Endothelial cell of umbilical vein (primary cell): ENCODE data around the gene ZNRF1. TPM values are rescaled to one million over a fixed set of nuclear protein-coding genes. Genes with fewer than 3 reads are reported as not detected.

Experiments used
- Bru-seq: library from RNA; stranded (reverse); fragments of 400-500 nt; gene quantifications from one replicate; lab custom pipeline; 2021; lab: Mats Ljungman, UMichigan
- BruChase-seq, 2 experiments: library from RNA; stranded (reverse); fragments of 400-500 nt; gene quantifications; one replicate each; lab custom pipeline; 2021; lab: Mats Ljungman, UMichigan
- BruUV-seq: library from RNA; stranded (reverse); fragments of 400-500 nt; replicated peaks from 2 replicates; lab custom pipeline; 2021; lab: Mats Ljungman, UMichigan
- CTCF ChIA-PET: fragments of 300-600, 350-600 bp; sonication (Branson Sonifier 250); formaldehyde crosslinking; loops from one replicate; lab custom pipeline; 2021; ENCODE audit warnings: antibody characterized with exemption, inconsistent platforms; lab: Charles Lee
- POLR2A ChIA-PET: fragments of 300-600, 350-600 bp; sonication (Branson Sonifier 250); formaldehyde crosslinking; loops from one replicate; lab custom pipeline; 2021; ENCODE audit warnings: antibody characterized with exemption, inconsistent platforms; lab: Charles Lee
- DNase-seq: peaks from one replicate; pipeline ENCODE4 v3.0.0-alpha.2; 2011; ENCODE audit warnings: low read depth, low spot score
- FAIRE-seq: peaks from 2 replicates; lab custom pipeline; 2011; peaks lifted over from hg19 to GRCh38; lab: Jason Lieb, UNC
- H2AFZ ChIP-seq: 2 replicates; pipeline ENCODE4 v1.6.0; 2012; ENCODE audit warnings: low read depth, low read length, control low read depth, inconsistent platforms
- H3K27ac ChIP-seq: 2 replicates; pipeline ENCODE4 v1.5.1; 2011; ENCODE audit warnings: low read depth, mild to moderate bottlenecking, control low read depth, low read length, moderate library complexity; ENCODE audit not compliant: insufficient read depth
- H3K27me3 ChIP-seq, 2 experiments: 2 replicates each; pipeline versions ENCODE4 v1.6.0 to v1.6.1; 2011; ENCODE audit warnings: low read length in 2 of 2, mixed read lengths in 1 of 2; ENCODE audit not compliant: control insufficient read depth in 2 of 2, insufficient read depth in 2 of 2
- H3K36me3 ChIP-seq, 2 experiments: 2 replicates in 1 of 2; 3 replicates in 1 of 2; pipeline ENCODE4 v1.5.1; 2011; ENCODE audit warnings: low read length in 2 of 2, mild to moderate bottlenecking in 1 of 2, moderate library complexity in 1 of 2; ENCODE audit not compliant: control insufficient read depth in 2 of 2, insufficient read depth in 2 of 2; ENCODE audit errors: extremely low read depth in 1 of 2
- H3K4me1 ChIP-seq: 3 replicates; pipeline ENCODE4 v1.5.1; 2011; ENCODE audit warnings: mild to moderate bottlenecking, low read length; ENCODE audit not compliant: control insufficient read depth, insufficient read depth; ENCODE audit errors: extremely low read depth
- H3K4me2 ChIP-seq: 2 replicates; pipeline ENCODE4 v1.6.1; 2011; ENCODE audit warnings: low read length, control low read depth, mixed read lengths; ENCODE audit not compliant: insufficient read depth
- H3K4me3 ChIP-seq, 3 experiments: fragments of 200-600 bp in 1 of 3; sonication (generic), shearing (Covaris generic) in 1 of 3; replicated peaks in 1 of 3; 2 replicates each; pipeline ENCODE4 v1.5.1; 2011 to 2016; ENCODE audit warnings: control low read depth in 3 of 3, low read length in 3 of 3, mild to moderate bottlenecking in 2 of 3, inconsistent platforms in 1 of 3, low read depth in 1 of 3, moderate library complexity in 1 of 3; ENCODE audit not compliant: insufficient read depth in 1 of 3
- H3K79me2 ChIP-seq: 2 replicates; pipeline ENCODE4 v1.6.0; 2012; ENCODE audit warnings: low read length, inconsistent platforms; ENCODE audit not compliant: control insufficient read depth, insufficient read depth
- H3K9ac ChIP-seq: replicated peaks from 2 replicates; pipeline ENCODE3; 2011; ENCODE audit warnings: low read length, control low read depth; ENCODE audit not compliant: insufficient read depth; ENCODE audit errors: extremely low read depth
- H3K9me1 ChIP-seq: replicated peaks from 3 replicates; pipeline ENCODE4 v1.6.0; 2011; ENCODE audit warnings: mild to moderate bottlenecking, low read length; ENCODE audit not compliant: control insufficient read depth, insufficient read depth; ENCODE audit errors: extremely low read depth
- H3K9me3 ChIP-seq: replicated peaks from 2 replicates; pipeline ENCODE4 v1.5.1; 2012; ENCODE audit warnings: low read length, inconsistent platforms; ENCODE audit not compliant: control insufficient read depth, insufficient read depth
- H4K20me1 ChIP-seq: replicated peaks from 2 replicates; pipeline ENCODE3; 2011; ENCODE audit warnings: mild to moderate bottlenecking, low read length; ENCODE audit not compliant: control insufficient read depth, insufficient read depth; ENCODE audit errors: extremely low read depth
- CTCF ChIP-seq, 2 donors: IDR thresholded peaks; 1 replicate in 1 of 2; 2 replicates in 1 of 2; pipeline ENCODE4 v1.5.1; 2011; ENCODE audit warnings: low read length in 2 of 2, mild to moderate bottlenecking in 2 of 2, moderate library complexity in 2 of 2, control low read depth in 1 of 2, inconsistent platforms in 1 of 2, low read depth in 1 of 2; ENCODE audit not compliant: insufficient read depth in 1 of 2; ENCODE audit errors: extremely low read depth in 1 of 2
- EZH2 ChIP-seq: IDR thresholded peaks from 2 replicates; pipeline ENCODE4 v1.6.1; 2012; ENCODE audit warnings: borderline replicate concordance, low read depth, mild to moderate bottlenecking, moderate library complexity, low read length, inconsistent platforms; ENCODE audit not compliant: severe bottlenecking
- FOS ChIP-seq: IDR thresholded peaks from 2 replicates; pipeline ENCODE4 v1.6.1; 2011; ENCODE audit warnings: mild to moderate bottlenecking, low read length, moderate library complexity, borderline replicate concordance; ENCODE audit not compliant: insufficient read depth
- MYC ChIP-seq: IDR thresholded peaks from one replicate; pipeline ENCODE4 v1.6.1; 2011; ENCODE audit warnings: mild to moderate bottlenecking, low read depth, low read length
- POLR2A ChIP-seq: IDR thresholded peaks from 2 replicates; pipeline ENCODE4 v1.6.1; 2012; ENCODE audit warnings: low read depth, mild to moderate bottlenecking, control low read depth, low read length
- POLR2AphosphoS5 ChIP-seq: IDR thresholded peaks from 2 replicates; pipeline ENCODE4 v1.6.1; 2012; ENCODE audit warnings: low read depth, mild to moderate bottlenecking, control low read depth, low read length, moderate library complexity; ENCODE audit not compliant: insufficient read depth
- dilution Hi-C: fragments of 300-500 bp; cut with MboI; formaldehyde crosslinking; loops from one replicate; pipeline ENCODE4 v1.15.0; 2019; ENCODE audit warnings: low sequenced_read_pairs; ENCODE audit not compliant: extremely low pct_ligation_motif_present
- intact Hi-C: fragments of 100-400 bp; cut with micrococcal nuclease; formaldehyde crosslinking; loops from one replicate; pipeline ENCODE4 v1.10.0; 2022
- long read RNA-seq: library from polyadenylated mRNA; stranded (forward); transcript quantifications from one replicate; pipeline ENCODE4 v2.0.0, GENCODE V29; 2021
- polyA minus RNA-seq, 3 experiments: library from RNA; depleted of rRNA, polyadenylated mRNA; stranded (reverse); fragments of >200 nt; gene quantifications; 1 replicate in 1 of 3; 2 replicates in 2 of 3; pipeline ENCODE4 v1.2.3, GENCODE V29; 2011
- polyA plus RNA-seq, 4 experiments: library from polyadenylated mRNA; depleted of rRNA in 3 of 4; stranded (reverse) in 3 of 4; unstranded in 1 of 4; fragments of >200 nt; gene quantifications; 2 replicates each; pipeline versions ENCODE4 v1.2.1 to v1.2.3, GENCODE V29; 2011 to 2012; ENCODE audit warnings: missing spikeins in 1 of 4
- total RNA-seq: library from RNA; stranded (reverse); gene quantifications from 2 replicates; pipeline ENCODE4 v1.2.3, GENCODE V29; 2021

ZNRF1 gene
- total RNA-seq (33.2 and 34.9 TPM in 2 replicates), polyA plus RNA-seq (23.7 and 25.7 TPM in 2 replicates), polyA minus RNA-seq (23.4 and 28.6 TPM in 2 replicates), Bru-seq, nascent RNA (percentile 76 among the genes with signal in this experiment), BruChase-seq, experiment 1, labeled RNA remaining after a 6-hour chase (percentile 81 among the genes with signal in this experiment), BruChase-seq, experiment 2, labeled RNA remaining after a 2-hour chase (percentile 81 among the genes with signal in this experiment)
- polyA plus RNA-seq (2011; cell fraction: cytosol; rRNA removed): 18.1 and 21.5 TPM in 2 replicates
- 33.2 and 38.1 TPM in 2 replicates for polyA plus RNA-seq (2011; cell fraction: nucleus; rRNA removed)
- polyA plus RNA-seq (2012): 29.6 and 47.4 TPM in 2 replicates
- 16.1 TPM for polyA minus RNA-seq (2011; cell fraction: cytosol; rRNA and poly(A)+ RNA removed)
- polyA minus RNA-seq (2011; cell fraction: nucleus; rRNA and poly(A)+ RNA removed): 26.0 and 34.1 TPM in 2 replicates
- long read RNA-seq, full-length matches to known transcripts: 102 of 111 reads
- long read RNA-seq, partial matches to known transcripts: 1 of 111 reads
- long read RNA-seq, other reads (novel, unspliced or antisense): 8 of 111 reads

GRCh38 chr16:74998481-74999218 is at the start of gene ZNRF1:
Gene ZNRF1 (plus strand): TSS chr16:74999024. CDS start chr16:74999672, 648 bp downstream.
- Histone ChIP-seq H3K27me3 (no peaks in the 10 kb centered on the region), H4K20me1 (no peaks in the 10 kb centered on the region), H3K4me1 (peaks cover 21% of the 10 kb centered on the region), H3K4me3 (peak within 1 kb of the TSS; percentile 61 to 82 (median 63)), H3K27ac (peak within 1 kb of the TSS; percentile 23), H3K4me2 (peak within 1 kb of the TSS; percentile 80), H3K79me2 (peaks cover 41% of the 10 kb centered on the region), H3K36me3 (no peaks in the 10 kb centered on the region), H3K9me3 (no peaks in the 10 kb centered on the region), H2AFZ (peak within 1 kb of the TSS; percentile 55), H3K9ac (peak within 1 kb of the TSS; percentile 57), H3K9me1 (no peaks in the 10 kb centered on the region)
- ChIA-PET POLR2A (interaction anchor here (0.8 kb wide), 1 partner anchor 110 kb away, joined by 3 read pairs; no protein-coding TSS in a partner anchor), CTCF (interaction anchor here (0.5 to 5.9 kb wide), 39 partner anchors 9 to 208 kb away, joined by 3 to 317 read pairs (median 4); partner anchors contain the start of genes CTRB2, LDHD and WDR59)
- DNase-seq: peak; percentile 83
- dilution Hi-C loops (no loop called here), intact Hi-C loops (loop anchor here (1.0 kb wide), 2 partner anchors 13 to 113 kb away; partner anchors contain the start of gene WDR59)
- no TSS peak for BruUV-seq
- FAIRE-seq: peak; percentile 73
- TF ChIP-seq POLR2A (peak; percentile 75), EZH2 (no peak), FOS (no peak), MYC (no peak), CTCF (IDR thresholded peaks at IDR 0.05; ENCODE audit: extremely low read depth in 1 of 2, insufficient read depth in 1 of 2, low read depth in 1 of 2, low read length in 2 of 2) (peak; percentile 55 to 72), POLR2AphosphoS5 (peak; percentile 69)
